GM23338 (cell line): ENCODE results near the gene ANKRD17. TPM values are rescaled to one million over a fixed set of nuclear protein-coding genes. Genes with fewer than 3 reads are reported as not detected.

Source experiments
- ATAC-seq: fragments of 200-7000 bp; cut with Tn5 transposase; 3 replicates; pipeline ENCODE4 v1.9.1; 2020
- DNase-seq: peaks from one replicate; pipeline ENCODE4 v3.0.0-alpha.2; 2015; ENCODE audit warnings: low spot score
- H2AFZ ChIP-seq: fragments of 200-600 bp; sonication (generic); 2 replicates; pipeline ENCODE4 v1.8.0; 2016; ENCODE audit warnings: antibody characterized with exemption, mild to moderate bottlenecking, moderate library complexity
- H3F3A ChIP-seq: fragments of 200-600 bp; sonication (generic); replicated peaks from 2 replicates; pipeline ENCODE4 v1.8.0; 2017; ENCODE audit warnings: antibody characterized with exemption, mixed run types, low read depth
- H3K27ac ChIP-seq: fragments of 200-600 bp; sonication (generic); 2 replicates; pipeline ENCODE4 v1.6.1; 2016; ENCODE audit warnings: low read depth
- H3K27me3 ChIP-seq: fragments of 200-600 bp; sonication (generic); 2 replicates; pipeline ENCODE4 v1.8.0; 2016; ENCODE audit warnings: mild to moderate bottlenecking, mixed run types, moderate library complexity; ENCODE audit not compliant: insufficient read depth
- H3K36me3 ChIP-seq: fragments of 200-600 bp; sonication (generic); 2 replicates; pipeline ENCODE4 v1.8.0; 2016; ENCODE audit warnings: mild to moderate bottlenecking; ENCODE audit not compliant: insufficient read depth
- H3K4me1 ChIP-seq: fragments of 200-600 bp; sonication (generic); 2 replicates; pipeline ENCODE4 v1.8.0; 2016; ENCODE audit warnings: mild to moderate bottlenecking, moderate library complexity; ENCODE audit not compliant: insufficient read depth
- H3K4me2 ChIP-seq: fragments of 200-600 bp; sonication (generic); 2 replicates; pipeline ENCODE4 v1.7.1; 2017; ENCODE audit warnings: mixed run types
- H3K4me3 ChIP-seq: fragments of 200-600 bp; sonication (generic); 2 replicates; pipeline ENCODE4 v1.6.1; 2016; ENCODE audit warnings: mixed run types
- H3K79me2 ChIP-seq: fragments of 200-600 bp; sonication (generic); replicated peaks from 2 replicates; pipeline ENCODE4 v1.8.0; 2017; ENCODE audit warnings: mild to moderate bottlenecking; ENCODE audit not compliant: insufficient read depth
- H3K9me2 ChIP-seq: fragments of 200-600 bp; sonication (generic); 2 replicates; pipeline ENCODE4 v1.8.0; 2017; ENCODE audit not compliant: insufficient read depth
- H4K20me1 ChIP-seq: fragments of 200-600 bp; sonication (generic); replicated peaks from 2 replicates; pipeline ENCODE4 v1.8.0; 2017; ENCODE audit warnings: mild to moderate bottlenecking; ENCODE audit not compliant: insufficient read depth
- H3K27ac Mint-ChIP-seq: 2 replicates; pipeline ENCODE4 v1.8.0; 2020; ENCODE audit warnings: inconsistent platforms, mild to moderate bottlenecking, moderate library complexity, mixed read lengths
- H3K27me3 Mint-ChIP-seq: 3 replicates; pipeline ENCODE4 v1.8.0; 2022; ENCODE audit warnings: low read depth, mild to moderate bottlenecking, moderate library complexity, mixed read lengths, inconsistent platforms; ENCODE audit not compliant: insufficient read depth, poor library complexity
- H3K36me3 Mint-ChIP-seq: 3 replicates; pipeline ENCODE4 v1.8.0; 2021; ENCODE audit warnings: low read depth, mild to moderate bottlenecking, inconsistent platforms, moderate library complexity, mixed read lengths
- H3K4me1 Mint-ChIP-seq: 3 replicates; pipeline ENCODE4 v1.8.0; 2020; ENCODE audit warnings: mild to moderate bottlenecking, inconsistent platforms, mixed read lengths
- H3K4me3 Mint-ChIP-seq: 3 replicates; pipeline ENCODE4 v1.8.0; 2021; ENCODE audit warnings: moderate library complexity, mild to moderate bottlenecking, inconsistent platforms, mixed read lengths
- H3K9me3 Mint-ChIP-seq: 3 replicates; pipeline ENCODE4 v1.8.0; 2020; ENCODE audit warnings: moderate library complexity, mild to moderate bottlenecking, inconsistent platforms, mixed read lengths
- CREB1 ChIP-seq: fragments of 250-450 bp; sonication (Bioruptor Pico); IDR thresholded peaks from 2 replicates; pipeline ENCODE4 v1.5.0; 2020; ENCODE audit warnings: low read depth, mild to moderate bottlenecking, moderate library complexity
- EZH2 ChIP-seq: fragments of 200-600 bp; sonication (generic); IDR thresholded peaks from one replicate; pipeline ENCODE4 v1.8.0; 2017; ENCODE audit warnings: antibody characterized with exemption, mild to moderate bottlenecking, low read depth; ENCODE audit not compliant: unreplicated experiment
- EZH2phosphoT487 ChIP-seq: fragments of 200-600 bp; sonication (generic); IDR thresholded peaks from one replicate; pipeline ENCODE4 v1.8.1; 2018; ENCODE audit warnings: antibody characterized with exemption; ENCODE audit not compliant: unreplicated experiment
- JUNB ChIP-seq: IDR thresholded peaks from one replicate; pipeline ENCODE4 v1.6.1; 2016; ENCODE audit warnings: antibody characterized with exemption; ENCODE audit not compliant: unreplicated experiment
- NANOG ChIP-seq: IDR thresholded peaks from 2 replicates; pipeline ENCODE4 v1.6.1; 2016; ENCODE audit warnings: antibody characterized with exemption, borderline replicate concordance
- POLR2AphosphoS5 ChIP-seq: IDR thresholded peaks from 2 replicates; pipeline ENCODE4 v1.6.1; 2016; ENCODE audit warnings: antibody characterized with exemption, low read depth
- REST ChIP-seq: IDR thresholded peaks from one replicate; pipeline ENCODE4 v1.6.1; 2018; ENCODE audit warnings: antibody characterized with exemption; ENCODE audit not compliant: unreplicated experiment
- STAT1 ChIP-seq: IDR thresholded peaks from one replicate; pipeline ENCODE4 v1.6.1; 2016; ENCODE audit warnings: antibody characterized with exemption; ENCODE audit not compliant: unreplicated experiment
- ZNF114 ChIP-seq: fragments of 250-450 bp; sonication (Bioruptor Pico); IDR thresholded peaks from 2 replicates; pipeline ENCODE4 v1.5.0; 2020; ENCODE audit warnings: mild to moderate bottlenecking, moderate library complexity
- ZNF331 ChIP-seq: fragments of 250-450 bp; sonication (Bioruptor Pico); IDR thresholded peaks from 2 replicates; pipeline ENCODE4 v1.5.0; 2020; ENCODE audit warnings: low read depth, mild to moderate bottlenecking, moderate library complexity
- ZNF462 ChIP-seq: fragments of 250-450 bp; sonication (Bioruptor Pico); IDR thresholded peaks from 2 replicates; pipeline ENCODE4 v1.5.0; 2020; ENCODE audit warnings: mild to moderate bottlenecking, moderate library complexity
- polyA plus RNA-seq: library from polyadenylated mRNA; unstranded; fragments of >200 nt; fragmentation: Nextera tagmentation; extraction: Ambion mirVana; gene quantifications from 2 replicates; pipeline ENCODE4 v1.2.1, GENCODE V29; 2016
- total RNA-seq: library from RNA; depleted of rRNA; stranded (reverse); fragments of >200 nt; shearing (Covaris generic); gene quantifications from 2 replicates; pipeline ENCODE4 v1.2.3, GENCODE V29; 2014
- TF ChIP-seq, protein P1 (sequence below): IDR thresholded peaks from 2 replicates; pipeline ENCODE4 v1.6.1; 2016; ENCODE audit warnings: antibody characterized with exemption
- TF ChIP-seq, protein P2 (sequence below), 2 experiments: fragments of 200-600 bp in 1 of 2; sonication (generic) in 1 of 2; conservative IDR thresholded peaks; 2 replicates each; pipeline versions ENCODE4 v1.5.1 to v1.6.1; 2016 to 2017; ENCODE audit warnings: antibody characterized with exemption in 2 of 2, low read depth in 2 of 2, mild to moderate bottlenecking in 2 of 2, moderate library complexity in 1 of 2

Gene ANKRD17
- total and polyA plus RNA-seq, 2 experiments from 2014 or later = 41.9 to 85.3 TPM

- Histone ChIP-seq H3K4me1 (no peaks in the 10 kb centered on the region), H4K20me1 (no peaks in the 10 kb centered on the region), H3K9me2 (no peaks in the 10 kb centered on the region), H3F3A (no peaks in the 10 kb centered on the region), H3K4me2 (no peak overlapping the region), H3K27me3 (no peaks in the 10 kb centered on the region), H3K27ac (no peak overlapping the region), H2AFZ (no peak overlapping the region), H3K36me3 (peaks cover 6% of the 10 kb centered on the region; the same call in 1 of the 2 replicates), H3K79me2 (peaks cover 15% of the 10 kb centered on the region; the same call in 1 of the 2 replicates), H3K4me3 (no peak overlapping the region)
- peaks cover 23% of the 10 kb centered on the region for H3K36me3 Mint-ChIP-seq
- ATAC-seq (no peak), DNase-seq (no peak)
- peaks cover 8% of the 10 kb centered on the region for H3K4me1 Mint-ChIP-seq
- no peak overlapping the region for H3K4me3 Mint-ChIP-seq
- TF ChIP-seq ZNF462 (CRISPR knock-in tag) = no peak
- TF ChIP-seq STAT1 = no peak
- TF ChIP-seq CREB1 (CRISPR knock-in tag) = no peak
- TF ChIP-seq EZH2 = no peak
- TF ChIP-seq EZH2phosphoT487 = no peak
- no peak for TF ChIP-seq POLR2AphosphoS5
- no peak for TF ChIP-seq NANOG
- no peak for TF ChIP-seq REST
- TF ChIP-seq ZNF114 (CRISPR knock-in tag) = no peak
- no peak for TF ChIP-seq JUNB
- TF ChIP-seq, protein P1, sequence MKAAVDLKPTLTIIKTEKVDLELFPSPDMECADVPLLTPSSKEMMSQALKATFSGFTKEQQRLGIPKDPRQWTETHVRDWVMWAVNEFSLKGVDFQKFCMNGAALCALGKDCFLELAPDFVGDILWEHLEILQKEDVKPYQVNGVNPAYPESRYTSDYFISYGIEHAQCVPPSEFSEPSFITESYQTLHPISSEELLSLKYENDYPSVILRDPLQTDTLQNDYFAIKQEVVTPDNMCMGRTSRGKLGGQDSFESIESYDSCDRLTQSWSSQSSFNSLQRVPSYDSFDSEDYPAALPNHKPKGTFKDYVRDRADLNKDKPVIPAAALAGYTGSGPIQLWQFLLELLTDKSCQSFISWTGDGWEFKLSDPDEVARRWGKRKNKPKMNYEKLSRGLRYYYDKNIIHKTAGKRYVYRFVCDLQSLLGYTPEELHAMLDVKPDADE = no peak
- TF ChIP-seq, protein P2, sequence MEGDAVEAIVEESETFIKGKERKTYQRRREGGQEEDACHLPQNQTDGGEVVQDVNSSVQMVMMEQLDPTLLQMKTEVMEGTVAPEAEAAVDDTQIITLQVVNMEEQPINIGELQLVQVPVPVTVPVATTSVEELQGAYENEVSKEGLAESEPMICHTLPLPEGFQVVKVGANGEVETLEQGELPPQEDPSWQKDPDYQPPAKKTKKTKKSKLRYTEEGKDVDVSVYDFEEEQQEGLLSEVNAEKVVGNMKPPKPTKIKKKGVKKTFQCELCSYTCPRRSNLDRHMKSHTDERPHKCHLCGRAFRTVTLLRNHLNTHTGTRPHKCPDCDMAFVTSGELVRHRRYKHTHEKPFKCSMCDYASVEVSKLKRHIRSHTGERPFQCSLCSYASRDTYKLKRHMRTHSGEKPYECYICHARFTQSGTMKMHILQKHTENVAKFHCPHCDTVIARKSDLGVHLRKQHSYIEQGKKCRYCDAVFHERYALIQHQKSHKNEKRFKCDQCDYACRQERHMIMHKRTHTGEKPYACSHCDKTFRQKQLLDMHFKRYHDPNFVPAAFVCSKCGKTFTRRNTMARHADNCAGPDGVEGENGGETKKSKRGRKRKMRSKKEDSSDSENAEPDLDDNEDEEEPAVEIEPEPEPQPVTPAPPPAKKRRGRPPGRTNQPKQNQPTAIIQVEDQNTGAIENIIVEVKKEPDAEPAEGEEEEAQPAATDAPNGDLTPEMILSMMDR (conservative IDR thresholded peaks at IDR 0.05; ENCODE audit: low read depth in 2 of 2) = no peak
- no peak for TF ChIP-seq ZNF331 (CRISPR knock-in tag)
- H3K27ac Mint-ChIP-seq = no peak overlapping the region
- no peaks in the 10 kb centered on the region; the same call in 2 of the 3 replicates for H3K9me3 Mint-ChIP-seq
- peaks cover 13% of the 10 kb centered on the region for H3K27me3 Mint-ChIP-seq
These were observed 191.7 kb downstream of the ANKRD17 start for GRCh38 chr4:73066928-73067327.
